H9 (cell line): ENCODE data around the gene ADAMTS15. TPM values are rescaled to one million over a fixed set of nuclear protein-coding genes. Genes with fewer than 3 reads are reported as not detected.

ENCODE experiments used
- DNase-seq: peaks from one replicate; pipeline ENCODE4 v3.0.0-alpha.2; 2017
- H2AFZ ChIP-seq: one replicate; pipeline ENCODE4 v1.6.1; 2013; ENCODE audit warnings: mild to moderate bottlenecking, low read length, control low read depth, moderate library complexity
- H2AK5ac ChIP-seq: 2 replicates; pipeline ENCODE4 v1.6.1; 2013; ENCODE audit warnings: low read length, control low read depth, mixed read lengths; ENCODE audit not compliant: insufficient read length
- H2BK120ac ChIP-seq: one replicate; pipeline ENCODE4 v1.6.1; 2013; ENCODE audit warnings: low read depth, mild to moderate bottlenecking, low read length, control low read depth, inconsistent platforms; ENCODE audit not compliant: poor library complexity, severe bottlenecking
- H2BK12ac ChIP-seq: 2 replicates; pipeline ENCODE4 v1.6.1; 2013; ENCODE audit warnings: low read length, control low read depth, mixed read lengths, low read depth; ENCODE audit not compliant: insufficient read length
- H2BK15ac ChIP-seq: 2 replicates; pipeline ENCODE4 v1.6.1; 2013; ENCODE audit warnings: low read depth, low read length, control low read depth
- H2BK20ac ChIP-seq: one replicate; pipeline ENCODE4 v1.6.1; 2013; ENCODE audit warnings: low read depth, mild to moderate bottlenecking, low read length, control low read depth, inconsistent platforms; ENCODE audit not compliant: poor library complexity, severe bottlenecking
- H2BK5ac ChIP-seq: 2 replicates; pipeline ENCODE4 v1.6.1; 2013; ENCODE audit warnings: low read length, control low read depth, mixed read lengths; ENCODE audit not compliant: insufficient read length
- H3K14ac ChIP-seq: 2 replicates; pipeline ENCODE4 v1.6.1; 2013; ENCODE audit warnings: low read length, control low read depth; ENCODE audit not compliant: insufficient read depth
- H3K18ac ChIP-seq: 2 replicates; pipeline ENCODE4 v1.6.1; 2013; ENCODE audit warnings: low read depth, mild to moderate bottlenecking, mixed read lengths, low read length, control low read depth; ENCODE audit not compliant: insufficient read length
- H3K23ac ChIP-seq: 2 replicates; pipeline ENCODE4 v1.6.1; 2013; ENCODE audit warnings: low read length, control low read depth, mixed read lengths, low read depth; ENCODE audit not compliant: insufficient read length
- H3K23me2 ChIP-seq: 2 replicates; pipeline ENCODE4 v1.6.1; 2013; ENCODE audit warnings: low read depth, mild to moderate bottlenecking, mixed read lengths, low read length, control low read depth; ENCODE audit not compliant: insufficient read length, poor library complexity, severe bottlenecking
- H3K27ac ChIP-seq: 2 replicates; pipeline ENCODE4 v1.5.1; 2013; ENCODE audit warnings: low read length, control low read depth, mixed read lengths, low read depth; ENCODE audit not compliant: insufficient read length
- H3K27me3 ChIP-seq: 2 replicates; pipeline ENCODE4 v1.6.1; 2013; ENCODE audit warnings: low read length, control low read depth, inconsistent platforms; ENCODE audit not compliant: insufficient read depth
- H3K4ac ChIP-seq: 2 replicates; pipeline ENCODE4 v1.6.1; 2013; ENCODE audit warnings: low read depth, mild to moderate bottlenecking, control low read depth, inconsistent platforms, low read length, moderate library complexity
- H3K4me1 ChIP-seq: 2 replicates; pipeline ENCODE4 v1.6.1; 2013; ENCODE audit warnings: low read length, control low read depth, inconsistent platforms; ENCODE audit not compliant: insufficient read depth
- H3K4me2 ChIP-seq: 2 replicates; pipeline ENCODE4 v1.6.1; 2013; ENCODE audit warnings: low read length, control low read depth, mixed read lengths; ENCODE audit not compliant: insufficient read length, insufficient read depth
- H3K56ac ChIP-seq: 2 replicates; pipeline ENCODE4 v1.6.1; 2013; ENCODE audit warnings: low read depth, mild to moderate bottlenecking, mixed read lengths, low read length, control low read depth; ENCODE audit not compliant: insufficient read length
- H3K79me1 ChIP-seq: 2 replicates; pipeline ENCODE4 v1.6.1; 2013; ENCODE audit warnings: low read depth, mild to moderate bottlenecking, moderate library complexity, low read length, control low read depth, inconsistent platforms; ENCODE audit not compliant: insufficient read depth, poor library complexity, severe bottlenecking
- H3K79me2 ChIP-seq: 2 replicates; pipeline ENCODE4 v1.6.1; 2013; ENCODE audit warnings: low read length, control low read depth, inconsistent platforms; ENCODE audit not compliant: insufficient read depth
- H3K9ac ChIP-seq: 2 replicates; pipeline ENCODE4 v1.6.1; 2013; ENCODE audit warnings: low read length, control low read depth, mixed read lengths; ENCODE audit not compliant: insufficient read length; ENCODE audit errors: extremely low read depth
- H3K9me3 ChIP-seq: one replicate; pipeline ENCODE4 v1.6.1; 2013; ENCODE audit warnings: low read depth, low read length, inconsistent platforms; ENCODE audit not compliant: control insufficient read depth
- H3T11ph ChIP-seq: one replicate; pipeline ENCODE4 v1.6.1; 2013; ENCODE audit warnings: mild to moderate bottlenecking, low read length, control low read depth, inconsistent platforms
- H4K20me1 ChIP-seq: one replicate; pipeline ENCODE4 v1.6.1; 2013; ENCODE audit not compliant: control insufficient read depth, insufficient read length, insufficient read depth
- H4K5ac ChIP-seq: 2 replicates; pipeline ENCODE4 v1.6.1; 2013; ENCODE audit warnings: low read depth, mild to moderate bottlenecking, mixed read lengths, low read length, control low read depth; ENCODE audit not compliant: insufficient read length
- H4K8ac ChIP-seq: replicated peaks from 2 replicates; pipeline ENCODE4 v1.6.1; 2013; ENCODE audit warnings: low read length, control low read depth, mixed read lengths, low read depth; ENCODE audit not compliant: insufficient read length
- H4K91ac ChIP-seq: 2 replicates; pipeline ENCODE4 v1.6.1; 2013; ENCODE audit warnings: low read depth, mild to moderate bottlenecking, moderate library complexity, mixed read lengths, low read length, control low read depth; ENCODE audit not compliant: insufficient read length
- H3K27ac Mint-ChIP-seq, 3 experiments: 2 replicates in 2 of 3; 3 replicates in 1 of 3; pipeline ENCODE4 v1.8.0; 2020 to 2021; ENCODE audit warnings: mixed read lengths in 3 of 3, mild to moderate bottlenecking in 1 of 3, moderate library complexity in 1 of 3
- H3K27me3 Mint-ChIP-seq: 2 replicates; pipeline ENCODE4 v1.8.0; 2021; ENCODE audit warnings: low read depth, mild to moderate bottlenecking, moderate library complexity, mixed read lengths
- H3K36me3 Mint-ChIP-seq, 3 experiments: 2 replicates in 2 of 3; 3 replicates in 1 of 3; pipeline ENCODE4 v1.8.0; 2020 to 2021; ENCODE audit warnings: low read depth in 3 of 3, mixed read lengths in 3 of 3; ENCODE audit not compliant: insufficient read depth in 1 of 3
- H3K4me1 Mint-ChIP-seq, 2 experiments: 2 replicates each; pipeline ENCODE4 v1.8.0; 2020; ENCODE audit warnings: mixed read lengths in 2 of 2
- H3K4me3 Mint-ChIP-seq, 2 experiments: 2 replicates in 1 of 2; 3 replicates in 1 of 2; pipeline ENCODE4 v1.8.0; 2020 to 2021; ENCODE audit warnings: mild to moderate bottlenecking in 2 of 2, mixed read lengths in 2 of 2, moderate library complexity in 1 of 2
- H3K9me3 Mint-ChIP-seq, 2 experiments: 2 replicates in 1 of 2; 3 replicates in 1 of 2; pipeline ENCODE4 v1.8.0; 2020; ENCODE audit warnings: mild to moderate bottlenecking in 2 of 2, mixed read lengths in 2 of 2, moderate library complexity in 1 of 2
- CTCF ChIP-seq: fragments of 200-600 bp; sonication (generic); conservative IDR thresholded peaks from 3 replicates; pipeline ENCODE4 v1.8.0; 2021; ENCODE audit warnings: antibody characterized with exemption, mild to moderate bottlenecking
- WGBS: extraction: QIAGEN DNeasy Blood & Tissue Kit; methylation state at CpG from one replicate; pipeline ENCODE4 v1.1.7; 2013; ENCODE audit warnings: missing lambda C conversion rate, low lambda C conversion rate, mixed read lengths; ENCODE audit not compliant: insufficient read length; ENCODE audit errors: extremely low coverage; 5-methylcytosine and 5-hydroxymethylcytosine counted together
- total RNA-seq: library from RNA; stranded (reverse); gene quantifications from 2 replicates; pipeline ENCODE4 v1.2.1, GENCODE V29; 2021

Gene ADAMTS15
- total RNA-seq, 1 experiment from 2014 or later = 1.3 TPM

- Histone ChIP-seq H2BK15ac (no peak overlapping the region), H3K14ac (no peak overlapping the region), H3K27me3 (no peaks in the 10 kb centered on the region), H2AK5ac (no peak overlapping the region), H4K91ac (no peak overlapping the region), H4K8ac (no peak overlapping the region), H2BK120ac (no peak overlapping the region), H3K79me2 (no peaks in the 10 kb centered on the region), H3K23me2 (no peaks in the 10 kb centered on the region), H3K27ac (no peak overlapping the region), H3K56ac (no peak overlapping the region), H4K20me1 (no peaks in the 10 kb centered on the region), H3K9ac (no peak overlapping the region), H3K9me3 (no peaks in the 10 kb centered on the region), H3T11ph (no peak overlapping the region), H2BK20ac (no peak overlapping the region), H3K4me2 (no peak overlapping the region), H3K23ac (no peak overlapping the region), H4K5ac (no peak overlapping the region), H3K79me1 (no peaks in the 10 kb centered on the region), H2AFZ (no peak overlapping the region), H2BK5ac (no peak overlapping the region), H3K4ac (no peak overlapping the region), H3K4me1 (no peaks in the 10 kb centered on the region), H3K18ac (no peak overlapping the region), H2BK12ac (no peak overlapping the region)
- H3K36me3 Mint-ChIP-seq = peaks cover 0 to 27% (median 0%) of the 10 kb centered on the region in 3 experiments; a peak in 4 of 7 replicates
- peaks cover 21 to 36% of the 10 kb centered on the region in 2 experiments for H3K4me1 Mint-ChIP-seq
- H3K9me3 Mint-ChIP-seq = no peaks in the 10 kb centered on the region; a peak in 1 of 5 replicates
- TF ChIP-seq CTCF = no peak
- H3K27ac Mint-ChIP-seq = no peak overlapping the region; a peak in 1 of 7 replicates
- DNase-seq = no peak
- no CpG with 5 or more reads among the region's 5 CpGs for WGBS
- H3K4me3 Mint-ChIP-seq = no peak overlapping the region
- peaks cover 7% of the 10 kb centered on the region for H3K27me3 Mint-ChIP-seq
Observed at GRCh38 chr11:130418210-130418609, 30.2 kb upstream of the ADAMTS15 start.
